ENCODE results near the gene ASZ1.

- TF ChIP-seq EZH2phosphoT487 (IDR thresholded peaks at IDR 0.05; ENCODE audit: low read depth) (no peak), CTCF (IDR thresholded peaks at IDR 0.05; ENCODE audit: low read depth, low read length) (no peak)
Observed at GRCh38 chr7:117405519-117405918, 21.8 kb downstream of the ASZ1 start.

All from OCI-LY3 (cell line).